Measurements from ENCODE around the gene NCK2. TPM values are rescaled to one million over a fixed set of nuclear protein-coding genes. Genes with fewer than 3 reads are reported as not detected.

Gene NCK2
- polyA plus RNA-seq, 1 experiment = 20.5 TPM

GRCh38 chr2:105794926-105795574 lies 50.3 kb downstream of the NCK2 start:
- TF ChIP-seq CTCF (IDR thresholded peaks at IDR 0.05; ENCODE audit: low read depth, low read length) = no peak
- no peak overlapping the region for H3K27ac ChIP-seq (ENCODE audit: low read depth, low read length)
- ChIA-PET POLR2A (no interaction called here), CTCF (no interaction called here)
- no peaks in the 10 kb centered on the region for H3K9me3 ChIP-seq (ENCODE audit: control insufficient read depth, insufficient read depth, low read length)
- H3K4me3 ChIP-seq (ENCODE audit: low read depth, low read length) = no peak overlapping the region
- no peaks in the 10 kb centered on the region for H3K27me3 ChIP-seq (ENCODE audit: control insufficient read depth, insufficient read depth, low read length)
- no peak for DNase-seq (ENCODE audit: low read depth, low spot score)

GRCh38 chr2:105795575-105795934 lies 50.8 kb downstream of the NCK2 start:
- ChIA-PET CTCF (no interaction called here), POLR2A (no interaction called here)
- no peak for TF ChIP-seq CTCF (IDR thresholded peaks at IDR 0.05; ENCODE audit: low read depth, low read length)
- no peak overlapping the region for H3K27ac ChIP-seq (ENCODE audit: low read depth, low read length)
- H3K9me3 ChIP-seq (ENCODE audit: control insufficient read depth, insufficient read depth, low read length) = no peaks in the 10 kb centered on the region
- no peaks in the 10 kb centered on the region for H3K27me3 ChIP-seq (ENCODE audit: control insufficient read depth, insufficient read depth, low read length)
- no peak for DNase-seq (ENCODE audit: low read depth, low spot score)
- H3K4me3 ChIP-seq (ENCODE audit: low read depth, low read length) = no peak overlapping the region

GRCh38 chr2:105796131-105796638 lies 51.5 kb downstream of the NCK2 start:
- no peak for TF ChIP-seq CTCF (IDR thresholded peaks at IDR 0.05; ENCODE audit: low read depth, low read length)
- H3K27ac ChIP-seq (ENCODE audit: low read depth, low read length) = no peak overlapping the region
- ChIA-PET CTCF (no interaction called here), POLR2A (no interaction called here)
- H3K27me3 ChIP-seq (ENCODE audit: control insufficient read depth, insufficient read depth, low read length) = no peaks in the 10 kb centered on the region
- DNase-seq (ENCODE audit: low read depth, low spot score) = no peak
- no peaks in the 10 kb centered on the region for H3K9me3 ChIP-seq (ENCODE audit: control insufficient read depth, insufficient read depth, low read length)
- no peak overlapping the region for H3K4me3 ChIP-seq (ENCODE audit: low read depth, low read length)

GRCh38 chr2:105796791-105797190 lies 52.1 kb downstream of the NCK2 start:
- Histone ChIP-seq H3K4me3 (ENCODE audit: low read depth, low read length) (no peak overlapping the region), H3K27me3 (ENCODE audit: control insufficient read depth, insufficient read depth, low read length) (no peaks in the 10 kb centered on the region), H3K27ac (ENCODE audit: low read depth, low read length) (no peak overlapping the region), H3K9me3 (ENCODE audit: control insufficient read depth, insufficient read depth, low read length) (no peaks in the 10 kb centered on the region)
- ChIA-PET POLR2A (no interaction called here), CTCF (no interaction called here)
- DNase-seq (ENCODE audit: low read depth, low spot score) = no peak
- no peak for TF ChIP-seq CTCF (IDR thresholded peaks at IDR 0.05; ENCODE audit: low read depth, low read length)

- Histone ChIP-seq H3K9me3 (ENCODE audit: control insufficient read depth, insufficient read depth, low read length) (no peaks in the 10 kb centered on the region), H3K27me3 (ENCODE audit: control insufficient read depth, insufficient read depth, low read length) (no peaks in the 10 kb centered on the region), H3K4me3 (ENCODE audit: low read depth, low read length) (no peak overlapping the region), H3K27ac (ENCODE audit: low read depth, low read length) (no peak overlapping the region)
- no peak for DNase-seq (ENCODE audit: low read depth, low spot score)
- TF ChIP-seq CTCF (IDR thresholded peaks at IDR 0.05; ENCODE audit: low read depth, low read length) = no peak
- POLR2A ChIA-PET = no interaction called here
- CTCF ChIA-PET = interaction anchor here (0.5 to 0.6 kb wide), 2 partner anchors 283 to 567 kb away, joined by 3 to 4 read pairs; no protein-coding TSS in a partner anchor
These were observed 52.6 kb downstream of the NCK2 start for GRCh38 chr2:105797298-105797819.
